ENCODE results near the gene TPRN.
A peak's percentile ranks its signal among the peaks of the same experiment; 100 is the strongest.
"Not testable (repeated sequence)": the region's sequence is repeated elsewhere in the genome, so short reads cannot be mapped to it uniquely, and the experiment has no call there.

The TPRN gene

GRCh38 chr9:137200311-137201204 is at the start of gene TPRN:
TPRN (minus strand) TSS chr9:137200741; CDS start chr9:137200711, 30 bp downstream.
- peak; percentile 82 for DNase-seq (ENCODE audit: low read depth)

GRCh38 chr9:137247916-137248175 is 47.3 kb upstream of the TPRN start:
- no peak for DNase-seq (ENCODE audit: low read depth)

- no peak for DNase-seq (ENCODE audit: low read depth)
Observed at GRCh38 chr9:137247135-137247915, 46.8 kb upstream of the TPRN start.

GRCh38 chr9:137245450-137246421 is 45.2 kb upstream of the TPRN start:
- DNase-seq (ENCODE audit: low read depth) = no peak

DNA sequence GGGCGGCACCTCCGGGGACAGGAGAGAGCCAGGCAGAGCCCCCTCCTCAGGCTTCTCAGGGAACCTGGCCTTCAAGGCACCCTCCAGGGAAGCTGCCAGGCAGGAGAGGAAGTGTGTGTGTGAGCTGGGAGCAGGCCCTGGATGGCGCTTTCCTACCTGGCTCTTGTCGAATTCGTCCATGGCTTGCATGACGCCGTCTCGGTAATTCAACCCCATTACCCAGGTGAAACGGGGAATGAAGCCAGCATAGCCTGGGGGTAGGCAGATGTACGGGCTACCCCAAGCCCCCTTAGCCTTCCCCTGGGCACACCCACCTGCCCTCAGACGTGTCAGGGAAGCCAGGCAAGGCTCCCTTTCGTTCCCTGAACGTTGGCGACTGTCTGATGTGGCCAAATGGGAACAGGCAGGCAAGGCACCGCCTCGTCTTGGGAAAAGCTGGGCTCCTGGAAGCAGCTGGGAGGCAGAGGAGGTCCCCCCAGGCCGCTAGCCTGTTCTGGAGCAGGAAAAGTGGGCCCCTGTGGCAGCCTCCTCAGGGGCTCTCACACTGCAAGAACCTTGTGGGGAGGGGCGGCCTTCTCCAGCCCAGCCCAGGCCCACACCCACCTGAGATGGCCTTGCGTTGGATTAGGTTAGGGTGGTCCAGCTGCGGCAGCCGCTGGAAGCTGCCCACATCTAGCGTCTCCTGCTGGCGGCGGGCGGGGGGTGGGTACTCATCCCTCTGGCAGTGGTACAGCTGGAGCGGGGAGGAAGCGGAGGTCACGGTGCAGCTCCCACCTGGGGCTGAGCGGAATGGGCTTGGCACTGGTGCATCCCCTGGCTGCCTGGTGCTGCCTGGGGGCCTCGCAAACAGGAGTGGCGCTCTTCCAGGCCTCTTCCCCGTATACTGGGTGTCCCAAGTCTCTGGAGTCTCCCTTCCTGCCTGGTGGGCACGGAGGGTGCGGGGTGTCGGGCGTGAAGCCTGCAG is 44.2 kb upstream of the TPRN start:
- no peak for DNase-seq (ENCODE audit: low read depth)

DNA sequence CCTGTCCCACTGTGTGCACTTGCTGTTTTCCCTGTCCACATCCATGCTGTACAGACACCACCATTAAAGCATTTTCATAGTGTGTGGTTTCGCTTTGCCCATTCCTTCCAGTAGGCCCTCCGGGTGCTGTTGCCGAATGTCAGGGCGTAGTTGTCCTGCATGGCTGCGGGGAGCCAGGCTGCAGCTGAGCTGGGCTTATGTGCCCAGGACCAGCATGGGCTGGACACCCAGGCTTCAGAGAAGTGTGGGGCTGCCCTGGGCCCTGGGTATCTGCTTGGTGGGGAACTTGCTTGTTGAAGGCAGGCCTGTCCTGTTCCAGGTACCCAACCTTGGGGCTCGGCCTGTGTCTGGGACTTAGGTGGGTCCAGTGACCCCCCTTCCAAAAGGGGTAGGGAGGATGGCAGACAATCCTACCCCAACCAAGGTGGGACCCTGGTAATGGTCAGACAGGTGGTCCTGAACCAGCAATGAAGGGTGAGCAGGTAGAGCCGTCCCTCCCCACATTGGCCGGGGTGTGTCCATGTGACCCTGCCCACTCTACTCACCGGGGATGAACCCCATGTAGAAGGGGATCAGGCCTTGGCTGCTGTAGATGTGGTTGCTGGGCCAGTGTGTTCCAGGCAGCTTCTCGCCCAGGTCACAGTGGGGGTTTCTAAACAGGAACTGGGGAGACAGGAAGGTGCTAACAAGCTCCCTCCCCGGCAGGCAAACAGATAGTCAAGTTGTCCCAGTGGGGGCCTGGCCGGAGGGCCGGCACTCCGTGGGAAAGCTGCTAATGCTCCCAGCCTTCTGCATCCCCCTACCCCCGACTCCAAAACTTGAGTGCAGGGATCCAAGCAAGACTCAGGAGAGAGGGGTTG is 43.3 kb upstream of the TPRN start:
- DNase-seq (ENCODE audit: low read depth) = no peak

- DNase-seq (ENCODE audit: low read depth) = not testable (repeated sequence)
Observed at GRCh38 chr9:137243266-137243625, 42.7 kb upstream of the TPRN start.

- no peak for DNase-seq (ENCODE audit: low read depth)
Observed at GRCh38 chr9:137242269-137243203, 42.0 kb upstream of the TPRN start.

DNA sequence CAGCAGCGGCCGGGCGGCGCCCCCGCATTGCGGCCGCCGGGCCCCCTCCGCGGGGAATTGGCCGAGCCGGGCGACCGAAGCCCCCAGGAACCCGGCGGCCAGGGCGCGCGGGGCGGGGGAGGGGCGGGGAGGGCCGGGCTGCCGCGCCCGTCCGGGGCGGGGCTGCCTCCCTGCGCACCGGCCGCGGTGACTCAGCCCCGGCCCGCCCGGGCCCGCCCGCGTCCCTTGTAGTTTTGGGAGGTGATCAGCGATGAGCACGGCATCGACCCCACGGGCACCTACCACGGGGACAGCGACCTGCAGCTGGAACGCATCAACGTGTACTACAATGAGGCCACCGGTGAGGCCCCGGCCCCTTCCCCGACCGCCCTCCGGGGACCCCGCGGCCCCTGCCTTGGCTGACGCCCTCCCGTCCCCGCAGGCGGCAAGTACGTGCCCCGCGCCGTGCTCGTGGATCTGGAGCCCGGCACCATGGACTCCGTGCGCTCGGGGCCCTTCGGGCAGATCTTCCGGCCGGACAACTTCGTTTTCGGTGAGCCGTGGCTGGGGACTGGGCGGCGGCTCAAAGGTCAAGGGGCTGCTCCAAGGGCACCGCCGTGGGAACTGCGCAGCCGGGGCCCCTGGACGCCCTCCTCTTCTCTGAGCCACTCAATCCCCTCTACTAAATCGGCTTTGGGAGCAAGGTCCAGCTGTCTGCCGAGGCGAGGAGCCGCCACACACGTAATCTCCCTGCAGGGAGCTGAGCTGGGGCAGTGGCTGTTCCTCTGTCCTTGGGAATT is 41.1 kb upstream of the TPRN start:
- no peak for DNase-seq (ENCODE audit: low read depth)

DNA sequence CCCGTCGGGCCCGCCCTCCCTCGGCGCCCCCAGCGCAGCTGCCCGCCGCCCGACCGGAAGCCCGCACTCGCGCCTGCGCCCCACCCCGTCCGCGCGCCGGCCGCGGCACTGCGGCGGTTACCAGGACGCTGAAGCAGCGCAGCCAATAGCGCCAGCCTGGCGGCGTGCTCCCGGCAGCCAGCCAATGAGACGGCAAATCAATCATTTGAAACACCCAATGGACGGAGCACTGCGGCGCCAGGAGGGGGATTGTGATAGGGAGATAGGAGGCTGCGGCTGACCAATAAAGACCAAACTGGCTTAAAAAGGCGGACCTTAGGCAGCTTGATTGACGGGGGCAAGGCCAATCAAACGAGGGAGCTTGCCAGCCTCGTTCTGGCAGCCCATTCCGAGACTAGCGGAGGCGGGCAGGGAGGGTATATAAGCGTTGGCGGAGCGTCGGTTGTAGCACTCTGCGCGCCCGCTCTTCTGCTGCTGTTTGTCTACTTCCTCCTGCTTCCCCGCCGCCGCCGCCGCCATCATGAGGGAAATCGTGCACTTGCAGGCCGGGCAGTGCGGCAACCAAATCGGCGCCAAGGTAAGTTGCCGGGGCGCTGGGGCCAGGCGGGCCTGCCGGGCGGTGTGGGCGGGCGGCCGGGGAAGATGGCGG is 40.4 kb upstream of the TPRN start, which contains the start of gene TUBB4B:
TSS of gene TUBB4B (plus strand) at position 447 of the 649 bp plus-strand sequence. CDS start at position 521, 74 bp downstream.
- DNase-seq (ENCODE audit: low read depth) = peak; percentile 96

GRCh38 chr9:137240318-137240840 is 39.8 kb upstream of the TPRN start:
- peak; percentile 40 for DNase-seq (ENCODE audit: low read depth)

DNA sequence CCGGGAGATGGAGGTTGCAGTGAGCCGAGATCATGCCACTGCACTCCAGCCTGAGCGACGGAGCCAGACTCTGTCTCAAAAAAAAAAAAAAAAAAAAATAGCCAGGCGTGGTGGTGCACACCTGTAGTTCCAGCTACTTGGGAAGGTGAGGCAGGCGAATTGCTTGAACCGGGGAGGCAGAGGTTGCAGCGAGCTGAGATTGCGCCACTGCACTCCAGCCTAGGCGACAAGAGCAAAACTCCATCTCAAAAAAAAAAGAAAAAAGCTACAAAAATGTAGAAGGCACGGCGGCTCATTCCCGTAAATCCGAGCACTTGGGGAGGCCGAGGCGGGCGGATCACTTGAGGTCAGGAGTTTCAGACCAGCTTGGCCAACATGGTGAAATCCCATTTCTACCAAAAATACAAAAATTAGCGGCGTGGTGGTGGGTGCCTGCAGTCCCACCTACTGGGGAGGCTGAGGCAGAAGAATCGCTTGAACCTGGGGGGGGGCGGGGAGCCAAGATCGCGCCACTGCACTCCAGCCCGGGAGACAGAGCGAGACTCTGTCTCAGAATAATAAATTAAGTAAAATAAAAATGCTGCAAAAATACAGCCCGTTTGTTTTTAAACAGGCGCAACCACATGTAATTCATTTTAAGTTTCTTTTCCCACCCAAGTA is 39.1 kb upstream of the TPRN start:
- DNase-seq (ENCODE audit: low read depth) = not testable (repeated sequence)

- DNase-seq (ENCODE audit: low read depth) = no peak
Observed at GRCh38 chr9:137237759-137238726, 37.5 kb upstream of the TPRN start.

DNA sequence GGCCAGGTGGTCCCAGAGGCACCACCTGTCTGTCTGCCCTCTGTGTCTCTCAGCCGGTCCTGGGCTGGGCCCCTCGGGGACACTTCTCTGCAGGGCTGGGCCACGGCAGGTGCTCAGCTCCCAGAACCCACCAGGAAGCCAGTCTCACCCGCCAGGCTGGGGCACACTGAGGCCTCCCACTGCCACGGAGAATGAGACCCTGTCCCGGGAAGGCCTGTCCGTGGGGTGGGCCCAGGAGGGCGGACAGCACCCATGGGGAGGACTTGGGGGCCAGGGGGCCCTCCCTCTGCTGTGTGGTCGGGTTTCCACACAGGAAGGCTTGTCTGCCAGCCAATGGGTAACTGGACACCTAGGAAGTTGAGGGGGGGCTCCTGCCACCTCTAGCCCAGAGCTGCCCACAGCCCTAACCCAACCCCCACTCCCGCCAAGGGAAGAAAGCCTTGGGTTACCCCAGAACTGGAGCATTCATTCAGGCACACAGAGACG is 36.4 kb upstream of the TPRN start:
- DNase-seq (ENCODE audit: low read depth) = no peak

- no peak for DNase-seq (ENCODE audit: low read depth)
Observed at GRCh38 chr9:137236238-137236935, 35.8 kb upstream of the TPRN start.

All from HS-27A (cell line).